ENCODE results near the gene ADARB2.

The ADARB2 gene

DNA sequence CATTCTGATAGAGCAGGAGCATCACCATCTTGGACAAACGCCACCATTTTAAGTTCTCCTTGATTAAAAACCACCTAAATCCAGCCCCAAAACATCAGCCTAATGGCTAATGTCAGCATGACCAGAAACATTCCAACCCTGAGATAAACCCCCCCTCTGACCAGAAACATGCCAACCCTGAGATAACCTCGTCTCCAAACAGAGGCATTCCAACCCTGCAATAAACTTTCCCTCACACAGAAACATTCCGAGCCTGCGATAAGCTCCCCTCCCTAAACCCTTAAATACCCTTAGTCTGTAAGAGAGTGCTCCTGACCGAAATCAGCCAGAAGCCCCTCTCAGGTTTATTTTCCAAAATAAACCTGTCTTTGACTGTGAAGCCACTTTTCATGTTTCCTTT, 76.5 kb downstream of the ADARB2 start:
- no peak for DNase-seq

- DNase-seq: no peak
Measured at GRCh38 chr10:1660386-1660785, 76.9 kb downstream of the ADARB2 start.

- no peak for DNase-seq
Measured at GRCh38 chr10:1659221-1659791, 78.0 kb downstream of the ADARB2 start.

DNA sequence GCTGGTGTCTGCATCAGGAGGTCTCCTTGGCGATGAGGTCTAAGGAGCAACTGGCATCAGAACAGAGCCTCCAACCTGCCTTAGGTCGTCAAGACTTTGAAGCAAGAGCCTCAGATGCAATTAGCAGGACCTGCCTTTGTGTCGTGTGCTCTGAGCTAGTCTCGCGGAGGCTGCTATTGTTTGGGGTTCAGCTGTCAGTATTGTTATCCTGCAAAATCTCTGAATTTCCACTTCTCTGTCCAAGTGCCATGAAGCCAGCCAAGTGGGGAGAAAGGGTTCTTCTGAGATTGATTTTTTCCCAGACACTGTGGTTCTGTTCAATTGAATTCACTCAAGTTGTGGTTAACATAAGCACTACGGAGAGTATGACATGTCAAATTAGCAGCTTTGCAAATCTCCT, 78.7 kb downstream of the ADARB2 start:
- no peak for DNase-seq

DNA sequence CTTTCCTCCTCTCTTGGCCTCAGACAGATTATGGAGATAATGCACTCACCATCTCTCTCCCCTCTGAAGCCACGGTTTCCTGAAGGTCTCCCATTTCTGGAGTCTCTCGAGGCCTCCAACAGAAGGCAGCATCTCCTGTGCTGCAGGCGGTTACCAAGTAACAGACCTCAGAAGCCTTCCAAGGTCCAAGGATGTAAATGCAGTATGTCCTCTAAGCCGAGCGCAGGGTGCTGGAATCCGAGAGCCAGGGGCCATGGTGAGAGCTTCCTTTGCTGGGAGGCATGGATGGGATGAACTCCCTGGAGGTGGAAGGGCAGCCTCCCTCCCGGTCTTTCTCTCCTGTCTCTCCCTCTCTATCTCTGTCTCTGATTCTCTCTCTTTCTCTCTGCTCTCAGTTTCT, 79.8 kb downstream of the ADARB2 start:
- DNase-seq: no peak

- no peak for DNase-seq
Measured at GRCh38 chr10:1655367-1655766, 82.0 kb downstream of the ADARB2 start.

DNA sequence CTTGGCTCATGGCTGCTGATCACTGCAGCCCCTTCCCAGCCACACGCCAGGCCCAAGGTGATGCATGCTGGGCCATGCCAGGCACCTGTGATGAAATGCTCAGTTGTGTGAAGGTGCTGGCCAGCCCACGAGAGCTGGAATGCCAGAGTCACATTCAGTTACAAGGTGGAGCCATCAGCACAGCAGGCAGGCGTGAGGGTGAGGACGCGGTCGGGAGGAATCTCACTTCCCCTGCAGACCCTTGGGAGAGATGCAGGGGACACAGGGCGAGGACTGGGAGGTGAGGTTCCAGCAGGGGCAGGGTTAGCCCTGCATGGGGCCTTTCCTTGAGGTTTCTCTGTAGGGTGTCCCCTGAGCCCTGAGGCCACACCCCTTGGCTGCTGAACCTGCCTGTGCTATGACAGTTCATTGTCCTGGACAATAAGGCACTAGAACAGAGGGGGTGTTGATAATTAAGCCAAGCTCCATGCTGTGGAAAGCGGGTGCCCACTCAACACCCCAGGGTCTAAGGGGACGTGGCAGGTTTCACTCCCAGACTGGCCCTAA, 82.4 kb downstream of the ADARB2 start:
- DNase-seq: no peak

DNA sequence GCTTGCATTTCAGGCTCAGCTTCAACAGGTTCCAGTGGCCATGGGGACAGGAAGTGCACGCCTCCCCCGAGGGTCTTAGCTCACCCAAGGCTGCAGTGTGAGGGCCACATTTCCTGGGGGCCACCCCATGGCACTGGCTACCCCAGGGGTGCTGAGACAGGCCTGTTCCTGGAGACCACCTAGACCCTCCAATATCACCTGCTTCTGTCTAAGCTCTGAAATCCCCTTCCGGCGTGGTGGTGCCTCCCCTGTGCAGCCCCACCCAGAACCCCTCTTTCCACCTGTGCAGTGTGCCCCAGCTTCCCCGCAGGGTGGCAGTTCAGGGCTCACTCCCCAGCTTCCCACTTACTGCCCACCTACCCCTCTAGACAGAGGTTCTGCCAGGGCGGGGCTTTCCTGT, 83.1 kb downstream of the ADARB2 start:
- no peak for DNase-seq

- no peak for DNase-seq
Measured at GRCh38 chr10:1653321-1653720, 84.0 kb downstream of the ADARB2 start.

- no peak for DNase-seq
Measured at GRCh38 chr10:1652151-1652550, 85.2 kb downstream of the ADARB2 start.

DNA sequence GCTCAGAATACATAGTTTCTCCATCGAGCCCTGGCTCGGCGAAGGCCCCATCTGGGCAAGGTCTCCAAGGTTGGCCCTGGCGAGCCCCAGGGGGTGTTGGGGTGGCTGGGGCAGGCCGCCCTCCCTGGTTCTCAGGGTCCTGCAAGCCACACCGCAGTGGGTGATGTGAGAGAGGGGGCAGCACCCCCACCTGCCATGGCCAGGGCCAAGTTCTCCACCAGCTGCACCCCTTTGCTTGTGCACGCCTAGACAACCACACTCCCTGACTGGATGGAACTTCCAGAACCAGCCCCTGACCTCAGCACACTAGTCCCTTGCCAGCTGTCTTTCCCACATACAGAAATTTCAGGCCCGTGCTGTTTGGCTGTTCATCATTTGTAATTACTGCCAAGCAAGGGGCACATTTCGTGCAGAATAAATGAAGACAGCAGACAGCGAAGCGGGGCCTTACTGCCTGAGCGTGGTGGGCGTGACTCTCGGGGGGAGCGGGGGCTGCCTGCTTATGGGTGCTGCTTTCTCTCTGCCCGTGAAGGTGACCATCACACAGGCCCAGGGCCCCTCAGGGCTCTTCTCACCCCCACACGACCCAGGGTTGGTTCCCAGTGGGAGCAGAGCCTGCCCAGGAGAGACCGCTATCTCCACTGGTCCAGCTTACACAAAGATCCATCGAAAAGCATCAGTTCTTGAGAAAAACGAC, 85.9 kb downstream of the ADARB2 start:
- DNase-seq: no peak

- no peak for DNase-seq
Measured at GRCh38 chr10:1650542-1651269, 86.6 kb downstream of the ADARB2 start.

DNA sequence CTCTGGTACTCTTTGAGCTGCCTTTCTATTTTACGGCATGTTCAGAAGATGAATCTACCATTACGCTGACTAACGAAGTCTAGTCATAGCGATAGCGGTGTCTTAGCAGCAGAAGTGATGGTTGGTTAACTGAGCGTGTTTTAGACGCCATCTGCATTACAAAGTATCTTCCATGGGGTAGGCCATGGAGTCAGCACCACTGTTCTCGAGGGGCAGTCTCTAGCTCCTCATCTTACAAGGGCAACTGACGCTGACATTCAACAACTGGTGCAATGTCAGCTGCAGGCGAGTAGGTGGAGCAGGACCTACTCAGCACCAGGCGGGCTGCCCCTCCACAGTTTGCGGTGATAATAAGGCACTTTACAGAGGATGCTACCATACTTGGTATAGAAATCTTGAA, 88.7 kb downstream of the ADARB2 start:
- no peak for DNase-seq

DNA sequence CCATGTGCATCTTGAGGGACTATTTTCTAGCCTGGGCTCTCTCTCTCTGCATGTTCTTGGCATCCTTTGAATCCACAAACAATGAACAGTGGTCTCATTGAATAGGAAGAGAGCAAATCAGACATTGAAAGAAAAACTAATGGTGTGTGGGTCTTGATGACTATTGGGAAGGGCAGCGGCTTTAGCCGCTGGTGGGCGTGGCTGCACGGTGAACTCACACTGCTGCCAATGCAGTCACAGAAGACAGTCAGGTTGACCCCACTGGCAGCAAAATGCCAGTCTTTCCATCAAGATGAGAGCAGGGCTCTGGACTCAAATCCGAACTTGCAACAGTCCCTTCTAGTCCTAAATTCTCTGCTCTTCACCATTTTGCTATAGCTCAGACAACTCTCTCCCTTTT, 91.0 kb downstream of the ADARB2 start:
- no peak for DNase-seq

- DNase-seq: no peak
Measured at GRCh38 chr10:1645896-1646295, 91.4 kb downstream of the ADARB2 start.

GRCh38 chr10:1644191-1644711, 93.1 kb downstream of the ADARB2 start:
- DNase-seq: no peak

DNA sequence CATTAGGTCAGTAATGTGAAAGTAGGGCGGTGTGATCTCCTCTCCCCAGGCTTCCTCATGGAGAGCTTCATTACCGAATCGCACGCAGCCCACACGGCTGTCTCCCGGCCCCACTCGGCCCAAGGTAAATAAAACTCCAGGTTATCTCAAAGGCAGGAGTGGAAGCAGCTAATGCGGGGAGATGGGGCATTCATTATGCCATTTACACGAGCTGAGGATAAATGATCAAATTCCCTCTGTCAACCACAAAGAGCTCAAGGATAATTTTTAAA, 93.5 kb downstream of the ADARB2 start:
- DNase-seq: no peak

GRCh38 chr10:1643161-1643907, 94.0 kb downstream of the ADARB2 start:
- no peak for DNase-seq

DNA sequence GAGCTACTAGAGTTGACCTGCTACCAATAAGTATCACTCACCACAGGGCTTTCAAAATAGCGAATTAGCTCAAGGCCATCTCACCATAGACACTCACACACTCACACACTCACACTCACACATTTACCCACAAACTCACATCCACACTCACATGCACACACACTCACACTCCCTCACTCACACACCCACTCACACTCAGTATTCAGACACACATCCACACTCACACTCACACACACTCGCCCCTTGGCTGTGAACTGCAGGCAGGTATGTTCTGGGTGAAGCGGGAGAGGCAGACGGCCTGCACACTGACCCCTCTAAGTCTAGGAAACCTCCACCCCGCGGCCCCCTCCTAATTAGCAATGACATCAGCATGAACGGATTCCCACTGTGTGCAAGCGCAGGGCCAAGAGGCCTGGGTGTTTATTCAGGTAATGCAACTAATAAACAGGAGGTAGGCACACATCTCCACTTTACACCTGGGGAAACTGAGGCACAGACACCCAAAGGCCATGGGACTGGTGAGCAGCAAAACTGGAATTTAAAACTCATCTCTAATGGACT, 94.6 kb downstream of the ADARB2 start:
- no peak for DNase-seq

- no peak for DNase-seq
Measured at GRCh38 chr10:1641402-1641801, 95.9 kb downstream of the ADARB2 start.

DNA sequence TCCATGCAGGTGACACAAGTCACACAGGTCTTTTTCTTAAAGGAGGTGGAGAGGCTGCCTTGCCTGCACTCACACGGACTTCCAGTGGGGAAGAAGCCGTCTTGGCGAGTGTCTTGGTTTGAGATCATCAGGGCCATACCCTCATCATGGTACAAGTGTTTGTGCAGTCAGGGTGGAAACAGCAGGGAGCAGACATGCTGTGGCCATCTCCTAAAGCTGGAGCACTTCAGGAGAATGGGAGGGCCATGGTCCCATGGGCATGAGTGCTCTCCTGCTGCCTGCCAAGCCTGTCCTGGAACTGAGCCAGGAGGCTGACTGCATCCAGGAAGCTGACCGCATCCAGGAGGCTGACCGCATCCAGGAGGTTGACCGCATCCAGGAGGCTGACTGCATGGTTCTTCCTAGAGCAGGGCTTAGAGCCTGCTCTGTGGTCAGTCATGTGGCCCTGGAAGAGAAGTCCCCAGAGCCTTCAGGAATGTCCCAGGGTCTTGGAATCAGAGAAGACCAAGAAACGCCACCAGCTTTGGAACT, 98.4 kb downstream of the ADARB2 start:
- DNase-seq: peak; percentile 42

GRCh38 chr10:1635340-1635739, 102.0 kb downstream of the ADARB2 start:
- DNase-seq: no peak

- DNase-seq: no peak
Measured at GRCh38 chr10:1634239-1634638, 103.1 kb downstream of the ADARB2 start.

Measured in NCI-H2029 treated with DMSO at 0.1 percent for 48 hours (cell line).